Measurements from ENCODE around the gene TRAPPC5.

TRAPPC5 gene

GRCh38 chr19:7676376-7676775, 4.3 kb upstream of the TRAPPC5 start:
- no peak for DNase-seq (ENCODE audit: low spot score)

- no peak for DNase-seq (ENCODE audit: low spot score)
Measured at GRCh38 chr19:7676854-7677253, 3.8 kb upstream of the TRAPPC5 start, which contains the start of gene MCEMP1. Gene MCEMP1, plus strand, starts transcription at chr19:7677090. Its CDS starts 31 bp downstream, at chr19:7677121.

- no peak for DNase-seq (ENCODE audit: low spot score)
Measured at GRCh38 chr19:7677669-7678311, 2.8 kb upstream of the TRAPPC5 start.

GRCh38 chr19:7678971-7679751, 1.5 kb upstream of the TRAPPC5 start:
- peak; percentile 76 for DNase-seq (ENCODE audit: low spot score)

GRCh38 chr19:7679771-7680605, 645 bp upstream of the TRAPPC5 start:
- no peak for DNase-seq (ENCODE audit: low spot score)

- peak; percentile 85 for DNase-seq (ENCODE audit: low spot score)
Measured at GRCh38 chr19:7681340-7682174, 924 bp downstream of the TRAPPC5 start.

GRCh38 chr19:7682175-7682855, 1.7 kb downstream of the TRAPPC5 start:
- no peak for DNase-seq (ENCODE audit: low spot score)

GRCh38 chr19:7685546-7686445, 5.2 kb downstream of the TRAPPC5 start:
- no peak for DNase-seq (ENCODE audit: low spot score)

- no peak for DNase-seq (ENCODE audit: low spot score)
Measured at GRCh38 chr19:7687177-7687576, 6.5 kb downstream of the TRAPPC5 start.

- DNase-seq (ENCODE audit: low spot score) = no peak
Measured at GRCh38 chr19:7689165-7689564, 8.5 kb downstream of the TRAPPC5 start.

- DNase-seq (ENCODE audit: low spot score) = no peak
Measured at GRCh38 chr19:7690779-7691258, 10.2 kb downstream of the TRAPPC5 start.

- no peak for DNase-seq (ENCODE audit: low spot score)
Measured at GRCh38 chr19:7691497-7691896, 10.9 kb downstream of the TRAPPC5 start.

GRCh38 chr19:7692417-7693088, 11.9 kb downstream of the TRAPPC5 start:
- DNase-seq (ENCODE audit: low spot score) = no peak

- DNase-seq (ENCODE audit: low spot score) = no peak
Measured at GRCh38 chr19:7694499-7694898, 13.9 kb downstream of the TRAPPC5 start.

GRCh38 chr19:7697721-7698287, 17.2 kb downstream of the TRAPPC5 start:
- no peak for DNase-seq (ENCODE audit: low spot score)

- DNase-seq (ENCODE audit: low spot score) = no peak
Measured at GRCh38 chr19:7698583-7698982, 17.9 kb downstream of the TRAPPC5 start.

- DNase-seq (ENCODE audit: low spot score) = no peak
Measured at GRCh38 chr19:7699003-7699402, 18.4 kb downstream of the TRAPPC5 start.

- DNase-seq (ENCODE audit: low spot score) = no peak
Measured at GRCh38 chr19:7699417-7700401, 19.1 kb downstream of the TRAPPC5 start.
